ENCODE measurements around the gene EPHA6. TPM values are rescaled to one million over a fixed set of nuclear protein-coding genes. Genes with fewer than 3 reads are reported as not detected.

Gene EPHA6
- 1 to 10 TPM in 1 of 6 donors, under 1 TPM in 2, not detected in 3; 0.14 to 1.0 (median 0.57) TPM for total RNA-seq

DNA sequence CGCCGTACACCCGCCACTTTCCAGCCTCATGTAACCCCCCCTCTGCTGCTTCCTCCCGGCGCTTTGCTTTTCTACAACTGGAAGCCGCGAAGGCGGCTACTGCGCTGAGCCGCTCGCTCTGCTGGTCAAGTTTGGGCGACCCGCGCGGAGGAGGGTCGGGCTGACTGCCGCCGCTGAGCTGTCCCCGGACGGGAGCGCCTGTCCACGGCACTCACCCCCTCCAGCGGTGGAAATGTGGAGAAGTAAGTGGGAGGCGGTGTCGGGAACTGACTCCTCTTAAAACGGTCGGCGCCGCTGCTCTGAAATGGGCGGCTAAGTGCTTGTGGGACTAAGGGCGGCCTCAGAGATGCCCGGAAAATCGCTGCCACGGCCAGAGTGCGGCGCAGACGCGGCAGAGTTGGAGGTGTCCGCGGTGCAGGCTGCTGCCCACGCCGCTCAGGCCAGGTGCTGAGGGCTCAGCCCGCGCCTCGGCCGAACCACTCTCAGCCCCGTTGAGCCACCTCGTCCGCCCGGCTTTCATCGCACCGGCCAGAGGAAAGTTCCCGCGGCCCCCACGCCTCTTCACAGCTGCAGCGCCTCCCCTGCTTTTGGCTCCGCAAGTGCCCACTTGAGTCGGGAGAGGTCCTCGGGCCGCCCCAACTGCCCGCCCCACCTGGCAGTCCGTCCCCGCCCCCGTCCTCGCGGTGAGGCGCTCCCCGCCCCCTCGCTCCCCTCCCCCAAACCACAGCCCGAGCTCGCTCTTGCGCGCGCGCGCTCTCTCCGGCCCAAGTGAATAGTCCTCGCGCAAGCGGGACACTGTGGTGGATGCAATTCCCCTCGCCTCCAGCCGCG, at the start of gene EPHA6:
EPHA6 (plus strand) TSS at position 775 of the 831 bp plus-strand sequence.
- Histone ChIP-seq H3K27me3 (peaks cover 0 to 19% (median 7%) of the 10 kb centered on the region in 4 donors), H3K36me3 (no peaks in the 10 kb centered on the region)
- DNase-seq, result peak; percentile 25 to 86

DNA sequence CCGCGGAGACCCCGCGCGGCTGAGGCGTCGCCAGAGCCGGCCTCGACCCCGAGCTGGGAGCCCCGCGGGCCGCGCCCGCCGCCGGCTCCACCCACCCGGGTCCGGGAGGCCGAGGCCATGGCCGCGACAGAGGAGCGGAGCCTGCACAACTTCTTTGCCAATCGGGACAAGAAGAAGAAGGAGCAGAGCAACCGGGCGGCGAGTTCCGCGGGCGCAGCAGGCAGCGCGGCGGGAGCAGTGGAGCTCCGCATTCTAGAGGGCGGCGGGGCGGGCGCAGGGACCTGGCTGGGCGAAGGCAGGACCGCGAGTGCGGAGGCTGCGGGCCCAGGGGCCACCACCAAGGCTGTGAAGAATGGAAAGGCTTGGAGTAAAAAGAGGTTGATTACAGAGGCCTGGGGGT, 37.6 kb upstream of the EPHA6 start:
- Histone ChIP-seq H3K36me3 (no peaks in the 10 kb centered on the region), H3K4me1 (no peaks in the 10 kb centered on the region), H3K9me3 (peaks cover 0 to 11% (median 0%) of the 10 kb centered on the region in 4 donors), H3K27me3 (no peaks in the 10 kb centered on the region), H3K27ac (no peak overlapping the region), H3K4me3 (no peak overlapping the region)
- 85 to 92% methylated on average over 41 of the region's 43 CpGs for WGBS, 2 donors
- TF ChIP-seq POLR2AphosphoS5 (IDR thresholded peaks at IDR 0.05) (no peak), POLR2A (IDR thresholded peaks at IDR 0.05) (no peak), EP300 (IDR thresholded peaks at IDR 0.05) (no peak)
- TF ChIP-seq, protein P1, sequence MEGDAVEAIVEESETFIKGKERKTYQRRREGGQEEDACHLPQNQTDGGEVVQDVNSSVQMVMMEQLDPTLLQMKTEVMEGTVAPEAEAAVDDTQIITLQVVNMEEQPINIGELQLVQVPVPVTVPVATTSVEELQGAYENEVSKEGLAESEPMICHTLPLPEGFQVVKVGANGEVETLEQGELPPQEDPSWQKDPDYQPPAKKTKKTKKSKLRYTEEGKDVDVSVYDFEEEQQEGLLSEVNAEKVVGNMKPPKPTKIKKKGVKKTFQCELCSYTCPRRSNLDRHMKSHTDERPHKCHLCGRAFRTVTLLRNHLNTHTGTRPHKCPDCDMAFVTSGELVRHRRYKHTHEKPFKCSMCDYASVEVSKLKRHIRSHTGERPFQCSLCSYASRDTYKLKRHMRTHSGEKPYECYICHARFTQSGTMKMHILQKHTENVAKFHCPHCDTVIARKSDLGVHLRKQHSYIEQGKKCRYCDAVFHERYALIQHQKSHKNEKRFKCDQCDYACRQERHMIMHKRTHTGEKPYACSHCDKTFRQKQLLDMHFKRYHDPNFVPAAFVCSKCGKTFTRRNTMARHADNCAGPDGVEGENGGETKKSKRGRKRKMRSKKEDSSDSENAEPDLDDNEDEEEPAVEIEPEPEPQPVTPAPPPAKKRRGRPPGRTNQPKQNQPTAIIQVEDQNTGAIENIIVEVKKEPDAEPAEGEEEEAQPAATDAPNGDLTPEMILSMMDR (IDR thresholded peaks at IDR 0.05), result no peak
- no peak for ATAC-seq (ENCODE audit: low FRiP score in 2 of 2)
- DNase-seq, result peak in 1 of 2 donors; percentile 82

More for the DNA sequence above, at the start of gene EPHA6:
- Histone ChIP-seq H3K9me3 (no peaks in the 10 kb centered on the region), H3K27ac (peak within 1 kb of the TSS in 1 of 4 donors; percentile 27), H3K4me3 (peak within 1 kb of the TSS in 3 of 4 donors; percentile 50 to 56 (median 56)), H3K4me1 (peaks cover 16 to 29% (median 23%) of the 10 kb centered on the region in 4 donors)
- peak; percentile 76 to 89 for ATAC-seq (ENCODE audit: low FRiP score in 2 of 2)
- TF ChIP-seq, protein P1 (IDR thresholded peaks at IDR 0.05), result peak in 1 of 6 experiments; percentile 18
- no peak for TF ChIP-seq POLR2A (IDR thresholded peaks at IDR 0.05)
- 0 to 1% methylated on average over 16 to 44 of the region's 83 CpGs for WGBS, 2 donors

DNA sequence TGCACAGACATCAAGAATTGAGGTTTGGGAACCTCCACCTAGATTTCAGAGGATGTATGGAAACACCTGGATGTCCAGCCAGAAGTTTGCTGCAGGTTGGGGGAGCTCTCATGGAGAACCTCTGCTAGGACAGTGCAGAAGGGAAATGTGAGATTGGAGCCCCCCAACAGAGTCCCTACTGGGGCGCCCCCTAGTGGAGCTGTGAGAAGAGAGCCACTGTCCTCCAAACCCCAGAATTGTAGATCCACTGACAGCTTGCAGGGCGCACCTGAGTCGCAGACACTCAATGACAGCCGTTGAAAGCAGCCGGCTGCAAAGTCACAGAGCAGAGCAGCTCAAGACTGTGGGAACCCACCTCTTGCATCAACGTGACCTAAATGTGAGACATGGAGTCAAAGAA, 34.6 kb upstream of the EPHA6 start:
- Histone ChIP-seq H3K36me3 (no peaks in the 10 kb centered on the region), H3K27ac (no peak overlapping the region), H3K27me3 (no peaks in the 10 kb centered on the region), H3K4me1 (no peaks in the 10 kb centered on the region), H3K9me3 (peaks cover 0 to 6% (median 0%) of the 10 kb centered on the region in 4 donors), H3K4me3 (no peak overlapping the region)
- ATAC-seq (ENCODE audit: low FRiP score in 2 of 2) (no peak), DNase-seq (no peak)
- TF ChIP-seq, protein P1 (IDR thresholded peaks at IDR 0.05), result no peak
- TF ChIP-seq POLR2AphosphoS5 (IDR thresholded peaks at IDR 0.05), result no peak
- no peak for TF ChIP-seq POLR2A (IDR thresholded peaks at IDR 0.05)
- 78 to 96% methylated on average over 5 to 6 of the region's 6 CpGs for WGBS, 2 donors

DNA sequence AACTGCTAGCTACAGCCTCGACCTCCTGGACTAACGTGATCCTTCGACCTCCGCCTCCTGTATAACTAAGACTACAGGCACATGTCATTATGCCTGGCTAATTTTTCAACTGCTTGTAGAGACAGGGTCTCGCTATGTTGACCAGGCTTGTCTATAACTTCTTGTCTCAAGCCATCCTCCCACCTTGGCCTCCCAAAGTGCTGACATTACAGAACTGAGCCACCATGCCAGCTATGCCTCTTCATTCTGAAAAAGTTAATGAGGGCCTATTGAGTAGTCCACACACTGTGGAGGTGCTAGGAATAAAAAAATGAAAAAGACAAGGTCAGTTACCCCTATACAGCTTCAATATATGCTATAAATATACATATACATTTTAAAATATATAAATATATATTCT, 18.3 kb upstream of the EPHA6 start:
- no peak overlapping the region for H3K4me3 ChIP-seq
- H3K27me3 ChIP-seq, result no peaks in the 10 kb centered on the region
- H3K9me3 ChIP-seq, result no peaks in the 10 kb centered on the region
- TF ChIP-seq, protein P1 (IDR thresholded peaks at IDR 0.05), result no peak
- no peak for TF ChIP-seq POLR2AphosphoS5 (IDR thresholded peaks at IDR 0.05)
- no peak for TF ChIP-seq POLR2A (IDR thresholded peaks at IDR 0.05)
- TF ChIP-seq EP300 (IDR thresholded peaks at IDR 0.05), result no peak
- ATAC-seq (ENCODE audit: low FRiP score in 2 of 2) (no peak), DNase-seq (no peak)
- H3K4me1 ChIP-seq, result no peaks in the 10 kb centered on the region
- no peak overlapping the region for H3K27ac ChIP-seq
- H3K36me3 ChIP-seq, result no peaks in the 10 kb centered on the region
- WGBS, 2 donors, result 88 to 89% methylated on average over 5 of the region's 5 CpGs
